PFSK-1 (cell line): ENCODE results near the gene C4orf54.

Source experiments
- FOXP2 ChIP-seq: optimal IDR thresholded peaks from 2 replicates; pipeline ENCODE3; 2011; ENCODE audit warnings: borderline replicate concordance, control low read depth, inconsistent platforms; ENCODE audit not compliant: insufficient read depth; ENCODE audit errors: extremely low read length, extremely low read depth
- REST ChIP-seq, 2 experiments: IDR thresholded peaks; 2 replicates each; pipeline versions ENCODE4 v1.6.1 to v1.8.0; 2011 to 2012; ENCODE audit warnings: low read depth in 2 of 2, low read length in 2 of 2, control low read depth in 1 of 2, inconsistent platforms in 1 of 2, mild to moderate bottlenecking in 1 of 2, moderate library complexity in 1 of 2; ENCODE audit not compliant: insufficient read depth in 1 of 2
- SIN3A ChIP-seq: IDR thresholded peaks from 2 replicates; pipeline ENCODE4 v1.6.1; 2012; ENCODE audit warnings: mild to moderate bottlenecking, low read length, moderate library complexity, borderline replicate concordance; ENCODE audit not compliant: insufficient read depth

GRCh38 chr4:99633772-99634171, 23.9 kb downstream of the C4orf54 start:
- no peak for TF ChIP-seq REST (IDR thresholded peaks at IDR 0.05; ENCODE audit: insufficient read depth in 1 of 2, low read depth in 2 of 2, low read length in 2 of 2)
- TF ChIP-seq SIN3A: no peak
- TF ChIP-seq FOXP2: no peak
